HFFc6 (cell line): ENCODE data around the gene WDR6. TPM values are rescaled to one million over a fixed set of nuclear protein-coding genes. Genes with fewer than 3 reads are reported as not detected.
A peak's percentile ranks its signal among the peaks of the same experiment; 100 is the strongest.

ENCODE experiments used
- DNase-seq: peaks from one replicate; pipeline ENCODE4 v3.0.0-alpha.2; 2018
- H3K27ac Mint-ChIP-seq: 2 replicates; pipeline ENCODE4 v1.8.0; 2020; ENCODE audit warnings: mild to moderate bottlenecking, mixed read lengths
- H3K27me3 Mint-ChIP-seq: 2 replicates; pipeline ENCODE4 v1.8.0; 2021; ENCODE audit warnings: mild to moderate bottlenecking, moderate library complexity, mixed read lengths; ENCODE audit not compliant: insufficient read depth
- H3K36me3 Mint-ChIP-seq: 2 replicates; pipeline ENCODE4 v1.8.0; 2021; ENCODE audit warnings: low read depth, mixed read lengths
- H3K4me1 Mint-ChIP-seq: 2 replicates; pipeline ENCODE4 v1.8.0; 2020; ENCODE audit warnings: low read depth, mixed read lengths
- H3K4me3 Mint-ChIP-seq: 2 replicates; pipeline ENCODE4 v1.8.0; 2020; ENCODE audit warnings: mild to moderate bottlenecking, moderate library complexity, mixed read lengths
- H3K9me3 Mint-ChIP-seq: 2 replicates; pipeline ENCODE4 v1.8.0; 2020; ENCODE audit warnings: mild to moderate bottlenecking, mixed read lengths
- CTCF ChIP-seq: fragments of 200-600 bp; sonication (generic); IDR thresholded peaks from 2 replicates; pipeline ENCODE4 v1.5.0; 2021; ENCODE audit warnings: antibody characterized with exemption, mild to moderate bottlenecking
- total RNA-seq, 6 experiments: library from RNA; stranded (reverse); fragmentation: NEBNext Ultra II Directional; extraction: Animal tissue kit (Norgen Biotek cat#: 25700); gene quantifications; 2 replicates in 1 of 6; 3 replicates in 5 of 6; pipeline ENCODE4 v1.2.3, GENCODE V29; 2021

The WDR6 gene
- total RNA-seq, 6 experiments from 2014 or later: 107 to 123 (median 115) TPM

- no peaks in the 10 kb centered on the region for H3K9me3 Mint-ChIP-seq
- H3K27me3 Mint-ChIP-seq: peaks cover 8% of the 10 kb centered on the region
- H3K36me3 Mint-ChIP-seq: peaks cover 35% of the 10 kb centered on the region
- peaks cover 49% of the 10 kb centered on the region for H3K4me1 Mint-ChIP-seq
- TF ChIP-seq CTCF: no peak
- peak overlapping the region; percentile 94 for H3K4me3 Mint-ChIP-seq
- H3K27ac Mint-ChIP-seq: peak overlapping the region; percentile 95
- peak; percentile 97 for DNase-seq
These were observed 14.1 kb downstream of the WDR6 start for GRCh38 chr3:49021213-49021812.

GRCh38 chr3:49021813-49022687 lies 14.9 kb downstream of the WDR6 start, which contains the start of gene NDUFAF3:
NDUFAF3 (plus strand) TSS chr3:49022121; CDS start chr3:49022145, 24 bp downstream.
- H3K27me3 Mint-ChIP-seq: peaks cover 8% of the 10 kb centered on the region
- no peaks in the 10 kb centered on the region for H3K9me3 Mint-ChIP-seq

GRCh38 chr3:49022688-49023171 lies 15.5 kb downstream of the WDR6 start:
- Mint-ChIP-seq H3K27ac (peak overlapping the region; percentile 95), H3K36me3 (peaks cover 48% of the 10 kb centered on the region), H3K9me3 (no peaks in the 10 kb centered on the region), H3K4me1 (peaks cover 54% of the 10 kb centered on the region), H3K4me3 (peak overlapping the region; percentile 94), H3K27me3 (peaks cover 10% of the 10 kb centered on the region)
- DNase-seq: no peak
- TF ChIP-seq CTCF: no peak

More at GRCh38 chr3:49021813-49022687, 14.9 kb downstream of the WDR6 start, which contains the start of gene NDUFAF3:
- peaks cover 41% of the 10 kb centered on the region for H3K36me3 Mint-ChIP-seq
- peak; percentile 97 for TF ChIP-seq CTCF
- peak within 1 kb of the TSS; percentile 95 for H3K27ac Mint-ChIP-seq
- DNase-seq: peak; percentile 91
- H3K4me3 Mint-ChIP-seq: peak within 1 kb of the TSS; percentile 94
- peaks cover 51% of the 10 kb centered on the region for H3K4me1 Mint-ChIP-seq

- Mint-ChIP-seq H3K27ac (peak overlapping the region; percentile 95), H3K9me3 (no peaks in the 10 kb centered on the region), H3K36me3 (peaks cover 58% of the 10 kb centered on the region), H3K4me1 (peaks cover 64% of the 10 kb centered on the region), H3K27me3 (peaks cover 10% of the 10 kb centered on the region), H3K4me3 (peak overlapping the region; percentile 94)
- no peak for TF ChIP-seq CTCF
- DNase-seq: no peak
These were observed 16.6 kb downstream of the WDR6 start for GRCh38 chr3:49023775-49024174.

- Mint-ChIP-seq H3K27me3 (peaks cover 15% of the 10 kb centered on the region), H3K36me3 (peaks cover 62% of the 10 kb centered on the region), H3K27ac (no peak overlapping the region; the same call in 1 of the 2 replicates), H3K9me3 (peaks cover 3% of the 10 kb centered on the region; the same call in 1 of the 2 replicates), H3K4me1 (peaks cover 71% of the 10 kb centered on the region), H3K4me3 (no peak overlapping the region; the same call in 1 of the 2 replicates)
- DNase-seq: no peak
- no peak for TF ChIP-seq CTCF
These were observed 17.3 kb downstream of the WDR6 start for GRCh38 chr3:49024449-49024848.
